ENCODE data around the gene LENEP. TPM values are rescaled to one million over a fixed set of nuclear protein-coding genes. Genes with fewer than 3 reads are reported as not detected.
A peak's percentile ranks its signal among the peaks of the same experiment; 100 is the strongest.

LENEP gene
- total and polyA plus RNA-seq, 2 of the 8 experiments (the other 6 are each of a cell fraction or from before 2014, with no cell fraction given): 1.3 TPM; not detected in 1

DNA sequence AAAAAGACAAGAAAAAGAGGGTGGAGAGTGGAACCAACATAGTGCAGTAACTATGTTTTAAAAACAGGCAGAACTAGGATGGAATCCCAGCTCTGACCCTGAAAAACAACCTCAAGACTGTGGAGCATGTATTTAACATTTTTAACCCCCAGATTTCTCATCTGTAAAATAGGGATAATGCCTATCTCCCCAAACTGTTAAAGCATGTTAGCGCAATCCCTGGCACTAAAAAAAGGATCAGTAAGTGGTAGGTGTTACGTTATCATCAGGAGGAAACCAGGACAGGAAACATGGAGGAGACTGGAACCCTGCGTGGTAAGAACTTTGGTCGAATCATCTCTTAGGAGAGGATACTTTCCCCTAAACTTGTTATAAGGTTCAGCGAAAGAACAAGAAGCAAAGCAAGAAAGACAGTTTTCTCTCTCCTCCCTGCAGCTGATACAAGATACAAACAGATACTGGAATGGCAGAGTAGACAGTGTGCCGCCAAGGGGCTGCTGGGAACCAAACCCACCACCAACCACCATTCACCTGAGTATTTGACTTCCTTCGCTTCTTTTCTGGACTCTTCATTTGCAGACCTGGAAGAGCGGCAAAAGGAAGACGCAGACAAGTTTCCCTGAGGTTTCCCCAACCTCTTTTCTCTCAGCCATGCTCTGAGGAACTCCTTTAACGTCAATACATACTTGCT is 32.8 kb upstream of the LENEP start:
- H3K4me3 ChIP-seq (ENCODE audit: extremely low read depth in 1 of 4, insufficient read depth in 2 of 4, low read depth in 3 of 4, low read length in 4 of 4): peak overlapping the region; percentile 50 to 84 (median 54)
- H3K56ac ChIP-seq (replicated peaks; ENCODE audit: insufficient read length, low read depth, low read length): no peak overlapping the region
- FAIRE-seq: no peak
- peaks cover 4% of the 10 kb centered on the region for H3K23me2 ChIP-seq (ENCODE audit: low read depth, low read length)
- H2BK15ac ChIP-seq (ENCODE audit: low read length): no peak overlapping the region
- WGBS, 2 experiments (ENCODE audit: extremely low coverage in 1 of 2, insufficient coverage in 1 of 2, insufficient read length in 1 of 2, insufficient replicate concordance in 2 of 2, low coverage in 1 of 2, low lambda C conversion rate in 2 of 2, missing lambda C conversion rate in 1 of 2): 74% methylated on average over 10 of the region's 10 CpGs; no CpG with 5 or more reads in 1 of the 2 experiments
- H2BK5ac ChIP-seq (ENCODE audit: low read depth, low read length): no peak overlapping the region
- H3K23ac ChIP-seq (ENCODE audit: insufficient read length): no peak overlapping the region
- no peak overlapping the region for H3K14ac ChIP-seq (ENCODE audit: insufficient read length)
- H3K4me2 ChIP-seq (ENCODE audit: insufficient read depth in 1 of 2, low read depth in 2 of 2, low read length in 2 of 2): peak overlapping the region; percentile 67 to 81
- no peak overlapping the region for H3K27ac ChIP-seq (ENCODE audit: low read depth, low read length)
- no peak overlapping the region for H3K4ac ChIP-seq (replicated peaks; ENCODE audit: insufficient read length, low read depth, low read length)
- no peak overlapping the region for H4K5ac ChIP-seq (ENCODE audit: insufficient read length, low read depth, low read length)
- POLR2A ChIA-PET (ENCODE audit: partially characterized antibody): interaction anchor here (0.9 to 18.6 kb wide), 10 partner anchors 9 to 392 kb away, joined by 3 to 662 read pairs (median 4); partner anchors contain the start of genes CHRNB2, CKS1B, FLAD1 and LENEP
- no peaks in the 10 kb centered on the region; a peak in 1 of 7 replicates for H3K27me3 ChIP-seq (replicated peaks in 1 of 4; ENCODE audit: control insufficient read depth in 3 of 4, extremely low read depth in 1 of 4, insufficient read depth in 3 of 4, low read length in 3 of 4)
- H2BK12ac ChIP-seq (ENCODE audit: low read depth, low read length): no peak overlapping the region
- H3K36me3 ChIP-seq (ENCODE audit: control insufficient read depth in 2 of 4, insufficient read depth in 4 of 4, low read length in 3 of 4): peaks cover 10 to 28% (median 23%) of the 10 kb centered on the region in 4 experiments; a peak in 7 of 8 replicates
- H2BK20ac ChIP-seq (ENCODE audit: low read length): no peak overlapping the region
- H4K91ac ChIP-seq (replicated peaks; ENCODE audit: insufficient read length, low read length): no peak overlapping the region
- DNase-seq (ENCODE audit: low read depth in 1 of 2, low spot score in 2 of 2): no peak
- no peak overlapping the region for H2AK5ac ChIP-seq (ENCODE audit: low read depth, low read length)
- H3K79me1 ChIP-seq (ENCODE audit: low read depth, low read length): peaks cover 4% of the 10 kb centered on the region
- peaks cover 4 to 13% (median 6%) of the 10 kb centered on the region in 4 experiments for H3K4me1 ChIP-seq (replicated peaks in 1 of 4; ENCODE audit: control insufficient read depth in 3 of 4, insufficient read depth in 4 of 4, low read length in 3 of 4)
- no peak overlapping the region for H4K8ac ChIP-seq (ENCODE audit: extremely low read depth, insufficient read depth, low read length)
- H4K20me1 ChIP-seq (replicated peaks in 1 of 2; ENCODE audit: control insufficient read depth in 1 of 2, insufficient read depth in 2 of 2, low read length in 2 of 2): peaks cover 1 to 8% of the 10 kb centered on the region in 2 experiments
- H3K79me2 ChIP-seq (ENCODE audit: control insufficient read depth in 1 of 2, insufficient read depth in 2 of 2, low read length in 2 of 2): peaks cover 0 to 13% of the 10 kb centered on the region in 2 experiments; a peak in 3 of 4 replicates
- H2BK120ac ChIP-seq (replicated peaks; ENCODE audit: low read depth, low read length): no peak overlapping the region
- H3K18ac ChIP-seq (ENCODE audit: extremely low read depth, low read length): no peak overlapping the region
- CTCF ChIA-PET (ENCODE audit: partially characterized antibody): interaction anchor here (0.6 to 8.2 kb wide), 8 partner anchors 10 to 775 kb away, joined by 3 to 113 read pairs (median 4); partner anchors contain the start of genes ADAM15, LENEP and SHC1
- no peak overlapping the region for H2AFZ ChIP-seq (ENCODE audit: low read length)
- H3K9ac ChIP-seq (replicated peaks in 1 of 4; ENCODE audit: extremely low read depth in 1 of 4, low read depth in 3 of 4, low read length in 3 of 4): peak overlapping the region in 3 of 4 experiments; percentile 12 to 96 (median 95); a peak in 5 of 7 replicates
- no peaks in the 10 kb centered on the region for H3K9me3 ChIP-seq (ENCODE audit: insufficient read depth in 2 of 2, low read depth in 1 of 2, low read length in 1 of 2)
- TF ChIP-seq TAF1 (IDR thresholded peaks at IDR 0.05; ENCODE audit: low read depth, low read length) (no peak), PHF8 (conservative IDR thresholded peaks at IDR 0.05; ENCODE audit: low read depth, low read length) (no peak)
